ENCODE results near the gene ROBO1. TPM values are rescaled to one million over a fixed set of nuclear protein-coding genes. Genes with fewer than 3 reads are reported as not detected.

Gene ROBO1
- total and polyA plus RNA-seq, 2 of the 8 experiments (the other 6 are each of a cell fraction or from before 2014, with no cell fraction given) = 51.4 to 91.0 TPM

- no peak for FAIRE-seq
- 59% methylated on average over 3 of the region's 3 CpGs; no CpG with 5 or more reads in 1 of the 2 experiments for WGBS, 2 experiments (ENCODE audit: extremely low coverage in 1 of 2, insufficient coverage in 1 of 2, insufficient read length in 1 of 2, insufficient replicate concordance in 2 of 2, low coverage in 1 of 2, low lambda C conversion rate in 2 of 2, missing lambda C conversion rate in 1 of 2)
- POLR2A ChIA-PET (ENCODE audit: partially characterized antibody) = interaction anchor here (1.3 kb wide), 1 partner anchor 9 kb away, joined by 4 read pairs; no protein-coding TSS in a partner anchor
Measured at GRCh38 chr3:79184251-79184650, 583.5 kb downstream of the ROBO1 start.

More at GRCh38 chr3:79184251-79184650, 583.5 kb downstream of the ROBO1 start:
- Histone ChIP-seq H4K20me1 (replicated peaks in 1 of 2; ENCODE audit: control insufficient read depth in 1 of 2, insufficient read depth in 2 of 2, low read length in 2 of 2) (no peaks in the 10 kb centered on the region), H3K79me2 (ENCODE audit: control insufficient read depth in 1 of 2, insufficient read depth in 2 of 2, low read length in 2 of 2) (no peaks in the 10 kb centered on the region), H3K27me3 (replicated peaks in 1 of 4; ENCODE audit: control insufficient read depth in 3 of 4, extremely low read depth in 1 of 4, insufficient read depth in 3 of 4, low read length in 3 of 4) (no peaks in the 10 kb centered on the region), H3K4me3 (ENCODE audit: extremely low read depth in 1 of 4, insufficient read depth in 2 of 4, low read depth in 3 of 4, low read length in 4 of 4) (no peak overlapping the region), H3K23me2 (ENCODE audit: low read depth, low read length) (no peaks in the 10 kb centered on the region), H2BK120ac (replicated peaks; ENCODE audit: low read depth, low read length) (no peak overlapping the region), H4K91ac (replicated peaks; ENCODE audit: insufficient read length, low read length) (no peak overlapping the region), H3K9me3 (ENCODE audit: insufficient read depth in 2 of 2, low read depth in 1 of 2, low read length in 1 of 2) (no peaks in the 10 kb centered on the region), H4K5ac (ENCODE audit: insufficient read length, low read depth, low read length) (no peak overlapping the region), H3K4ac (replicated peaks; ENCODE audit: insufficient read length, low read depth, low read length) (no peak overlapping the region), H3K56ac (replicated peaks; ENCODE audit: insufficient read length, low read depth, low read length) (no peak overlapping the region), H3K4me2 (ENCODE audit: insufficient read depth in 1 of 2, low read depth in 2 of 2, low read length in 2 of 2) (no peak overlapping the region), H2BK20ac (ENCODE audit: low read length) (no peak overlapping the region), H2BK15ac (ENCODE audit: low read length) (no peak overlapping the region), H3K18ac (ENCODE audit: extremely low read depth, low read length) (no peak overlapping the region), H2BK12ac (ENCODE audit: low read depth, low read length) (no peak overlapping the region), H3K9ac (replicated peaks in 1 of 4; ENCODE audit: extremely low read depth in 1 of 4, low read depth in 3 of 4, low read length in 3 of 4) (no peak overlapping the region), H3K4me1 (replicated peaks in 1 of 4; ENCODE audit: control insufficient read depth in 3 of 4, insufficient read depth in 4 of 4, low read length in 3 of 4) (no peaks in the 10 kb centered on the region; a peak in 1 of 7 replicates), H3K79me1 (ENCODE audit: low read depth, low read length) (no peaks in the 10 kb centered on the region), H3K27ac (ENCODE audit: low read depth, low read length) (no peak overlapping the region), H3K36me3 (ENCODE audit: control insufficient read depth in 2 of 4, insufficient read depth in 4 of 4, low read length in 3 of 4) (no peaks in the 10 kb centered on the region), H4K8ac (ENCODE audit: extremely low read depth, insufficient read depth, low read length) (no peak overlapping the region), H2AFZ (ENCODE audit: low read length) (0 out of 2 replicates have a peak overlapping the region, but pooled peaks have one; percentile 3), H2BK5ac (ENCODE audit: low read depth, low read length) (no peak overlapping the region), H2AK5ac (ENCODE audit: low read depth, low read length) (no peak overlapping the region), H3K14ac (ENCODE audit: insufficient read length) (no peak overlapping the region), H3K23ac (ENCODE audit: insufficient read length) (no peak overlapping the region)
- TF ChIP-seq GTF2F1 (IDR thresholded peaks at IDR 0.05; ENCODE audit: borderline replicate concordance, low read depth, low read length) (no peak), MAFK (IDR thresholded peaks at IDR 0.05; ENCODE audit: low read depth, low read length) (no peak), CEBPB (IDR thresholded peaks at IDR 0.05; ENCODE audit: low read depth, low read length) (no peak), JUN (IDR thresholded peaks at IDR 0.05; ENCODE audit: low read depth, low read length) (no peak), NANOG (IDR thresholded peaks at IDR 0.05; ENCODE audit: insufficient read depth, low read depth, low read length, poor library complexity, severe bottlenecking) (no peak)
- CTCF ChIA-PET (ENCODE audit: partially characterized antibody) = interaction anchor here (0.6 to 1.3 kb wide), 3 partner anchors 15 to 646 kb away, joined by 3 read pairs; no protein-coding TSS in a partner anchor
- DNase-seq (ENCODE audit: low read depth in 1 of 2, low spot score in 2 of 2) = no peak
